GM12875 (cell line): ENCODE data around the gene NRF1.
"Not testable (repeated sequence)": the region's sequence is repeated elsewhere in the genome, so short reads cannot be mapped to it uniquely, and the experiment has no call there.

Source experiments
- H3K4me3 ChIP-seq: one replicate; pipeline ENCODE4 v1.5.1; 2011; ENCODE audit warnings: low read depth, low read length, control low read depth
- TF ChIP-seq, protein P1 (sequence below): IDR thresholded peaks from 2 replicates; pipeline ENCODE4 v1.5.1; 2011; ENCODE audit warnings: low read depth, mild to moderate bottlenecking, control low read depth, inconsistent platforms, low read length, moderate library complexity, borderline replicate concordance; ENCODE audit not compliant: insufficient read depth

The NRF1 gene

DNA sequence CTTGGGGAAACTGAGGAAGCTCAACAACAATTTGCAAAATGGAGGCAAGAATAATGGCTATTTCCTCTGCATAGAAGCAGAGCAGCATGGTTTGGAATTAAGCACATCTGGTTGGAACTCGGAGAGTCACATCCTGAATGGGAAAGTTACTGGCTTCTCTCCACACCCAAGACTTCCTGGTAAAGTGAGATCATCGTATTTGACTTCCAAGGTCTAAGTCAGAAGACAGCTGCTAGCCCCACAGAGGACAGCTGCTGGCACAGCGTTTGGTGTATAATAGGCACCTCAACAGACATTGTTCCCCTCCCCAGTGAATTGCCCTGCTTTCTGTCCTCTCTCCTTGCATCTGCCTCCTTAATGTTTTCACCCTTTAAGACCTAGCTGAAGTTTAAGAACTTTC, 37.0 kb upstream of the NRF1 start:
- TF ChIP-seq, protein P1, sequence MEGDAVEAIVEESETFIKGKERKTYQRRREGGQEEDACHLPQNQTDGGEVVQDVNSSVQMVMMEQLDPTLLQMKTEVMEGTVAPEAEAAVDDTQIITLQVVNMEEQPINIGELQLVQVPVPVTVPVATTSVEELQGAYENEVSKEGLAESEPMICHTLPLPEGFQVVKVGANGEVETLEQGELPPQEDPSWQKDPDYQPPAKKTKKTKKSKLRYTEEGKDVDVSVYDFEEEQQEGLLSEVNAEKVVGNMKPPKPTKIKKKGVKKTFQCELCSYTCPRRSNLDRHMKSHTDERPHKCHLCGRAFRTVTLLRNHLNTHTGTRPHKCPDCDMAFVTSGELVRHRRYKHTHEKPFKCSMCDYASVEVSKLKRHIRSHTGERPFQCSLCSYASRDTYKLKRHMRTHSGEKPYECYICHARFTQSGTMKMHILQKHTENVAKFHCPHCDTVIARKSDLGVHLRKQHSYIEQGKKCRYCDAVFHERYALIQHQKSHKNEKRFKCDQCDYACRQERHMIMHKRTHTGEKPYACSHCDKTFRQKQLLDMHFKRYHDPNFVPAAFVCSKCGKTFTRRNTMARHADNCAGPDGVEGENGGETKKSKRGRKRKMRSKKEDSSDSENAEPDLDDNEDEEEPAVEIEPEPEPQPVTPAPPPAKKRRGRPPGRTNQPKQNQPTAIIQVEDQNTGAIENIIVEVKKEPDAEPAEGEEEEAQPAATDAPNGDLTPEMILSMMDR, result no peak

DNA sequence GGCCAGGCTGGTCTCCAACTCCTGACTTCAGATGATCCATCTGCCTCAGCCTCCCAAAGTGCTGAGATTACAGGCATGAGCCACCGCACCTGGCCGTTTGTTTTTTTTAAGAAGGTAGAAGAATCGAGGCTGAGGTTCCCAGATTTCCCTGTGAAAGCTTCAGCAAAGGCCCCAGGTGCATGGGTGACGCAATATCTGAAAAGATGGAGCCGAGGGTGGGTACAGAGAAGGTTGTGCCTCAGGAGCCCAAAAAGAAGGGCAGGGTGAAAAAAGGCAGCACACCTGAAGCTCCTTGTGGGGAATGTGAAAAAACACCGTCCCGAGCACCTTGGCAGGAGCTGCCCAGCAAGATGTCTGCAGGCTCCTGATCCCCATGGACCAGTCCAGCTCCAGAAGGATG, 35.8 kb upstream of the NRF1 start:
- TF ChIP-seq, protein P1, result no peak
- H3K4me3 ChIP-seq, result no peak overlapping the region

More for the DNA sequence above, 37.0 kb upstream of the NRF1 start:
- H3K4me3 ChIP-seq, result no peak overlapping the region

DNA sequence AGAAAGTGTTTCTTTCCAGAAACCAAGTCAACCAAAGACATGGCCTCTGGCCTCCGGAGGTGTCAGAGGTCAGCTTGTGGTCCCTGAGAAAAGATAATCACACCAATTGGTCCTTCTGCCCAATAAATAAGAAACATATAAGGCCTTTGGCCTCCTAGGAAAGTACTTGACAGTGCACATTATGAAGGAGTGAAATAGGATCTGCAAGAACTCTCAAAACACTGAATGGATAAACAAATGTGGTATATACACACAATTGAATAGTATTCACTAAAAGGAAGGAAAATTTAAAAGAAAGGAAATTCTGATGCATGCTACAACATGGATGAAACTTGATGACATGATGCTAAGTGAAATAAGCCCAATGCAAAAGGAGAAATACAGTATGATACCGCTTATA, 35.4 kb upstream of the NRF1 start:
- TF ChIP-seq, protein P1, result no peak
- no peak overlapping the region for H3K4me3 ChIP-seq

DNA sequence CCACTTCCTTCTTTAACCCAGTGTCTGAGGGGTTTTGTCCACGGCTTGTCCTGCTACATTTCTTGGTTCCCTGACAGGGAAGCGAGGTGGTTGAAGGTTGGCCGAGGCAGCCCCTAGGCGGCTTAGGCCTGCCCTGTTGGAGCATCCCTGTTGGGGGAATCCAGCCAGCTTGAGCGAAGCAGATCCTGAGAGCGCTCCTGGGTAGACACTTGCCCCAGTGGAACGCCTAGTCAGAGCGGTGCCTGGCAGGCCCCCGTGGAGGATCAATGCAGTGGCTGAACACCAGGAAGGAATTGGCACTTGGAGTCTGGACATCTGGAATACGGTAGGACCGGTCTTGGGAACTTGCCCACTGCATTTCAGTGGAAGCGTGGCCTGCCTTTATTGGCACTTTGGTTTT, 32.7 kb upstream of the NRF1 start:
- no peak overlapping the region for H3K4me3 ChIP-seq
- TF ChIP-seq, protein P1, result no peak

DNA sequence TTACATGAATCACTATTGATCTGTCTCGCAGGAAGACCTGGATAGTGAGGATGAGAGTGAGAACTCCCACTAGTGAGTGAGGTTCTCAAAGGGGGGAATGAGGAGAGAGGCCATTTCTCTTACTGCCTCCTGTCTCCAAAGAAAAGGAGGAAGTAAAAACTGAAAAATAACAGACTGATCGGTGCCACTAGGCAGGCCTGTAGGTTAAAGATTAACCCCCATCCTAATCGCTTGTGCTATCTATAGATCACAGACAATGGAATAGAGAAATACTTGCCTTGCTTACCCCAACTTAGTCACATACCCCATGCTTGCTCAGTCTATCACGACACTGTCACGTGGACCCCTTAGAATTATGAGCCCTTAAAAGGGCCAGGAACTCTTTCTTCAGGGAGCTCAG, 25.3 kb upstream of the NRF1 start:
- not testable (repeated sequence) for H3K4me3 ChIP-seq

DNA sequence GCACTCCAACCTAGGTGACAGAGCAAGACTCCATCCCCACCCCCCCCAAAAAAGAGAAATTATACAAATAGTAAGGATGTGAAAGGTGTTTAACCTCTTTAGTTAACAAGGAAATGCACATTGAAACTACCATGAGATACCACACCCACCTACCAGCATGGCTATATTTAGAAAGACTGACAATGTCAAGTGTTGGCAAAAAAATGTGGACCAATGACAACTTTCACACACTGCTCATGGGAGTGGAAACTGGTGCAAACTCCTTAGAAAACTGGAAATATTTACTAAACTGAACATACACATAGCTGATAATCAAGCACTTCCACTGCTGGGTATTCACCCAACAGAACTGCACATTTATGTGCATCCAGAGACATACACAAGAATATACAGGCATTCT, 23.3 kb upstream of the NRF1 start:
- H3K4me3 ChIP-seq, result no peak overlapping the region
- TF ChIP-seq, protein P1, result no peak

DNA sequence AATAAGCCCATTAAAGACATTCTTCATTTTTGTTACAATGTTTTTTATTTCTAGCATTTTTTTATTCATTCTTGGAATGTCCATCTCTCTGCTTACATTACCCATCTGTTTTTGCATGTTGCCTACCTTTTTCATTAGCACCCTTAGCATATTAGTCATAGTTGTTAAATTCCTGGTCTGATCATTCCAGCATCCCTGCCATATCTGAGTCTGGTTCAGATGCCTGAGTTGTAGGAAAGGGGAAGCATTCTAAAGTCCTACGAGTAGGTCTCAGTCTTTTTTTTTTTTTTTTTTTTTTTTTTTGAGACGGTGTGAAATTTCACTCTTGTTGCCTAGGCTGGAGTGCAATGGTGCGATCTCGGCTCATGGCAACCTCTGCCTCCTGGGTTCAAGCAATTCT, 19.7 kb upstream of the NRF1 start:
- TF ChIP-seq, protein P1, result no peak
- no peak overlapping the region for H3K4me3 ChIP-seq

DNA sequence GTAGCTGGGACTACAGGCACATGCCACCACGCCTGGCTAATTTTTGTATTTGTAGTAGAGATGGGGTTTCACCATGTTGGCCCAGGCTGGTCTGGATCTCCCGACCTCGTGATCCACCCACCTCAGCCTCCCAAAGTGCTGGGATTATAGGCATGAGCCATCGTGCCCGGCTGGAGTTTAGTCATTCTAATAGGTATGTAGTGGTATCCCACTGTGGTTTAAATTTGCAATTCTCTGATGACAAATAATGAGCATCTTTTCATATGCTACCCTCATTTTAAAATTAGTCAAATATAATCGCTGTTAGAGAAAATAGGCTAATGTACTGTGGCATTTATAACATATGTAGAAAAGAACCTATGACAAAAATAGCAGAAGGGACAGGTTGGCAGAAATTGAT, 15.1 kb upstream of the NRF1 start:
- H3K4me3 ChIP-seq, result not testable (repeated sequence)
